DND-41 (cell line): Measurements from ENCODE around the gene MSTO1.

Experiments
- EZH2 ChIP-seq: IDR thresholded peaks from 3 replicates; pipeline ENCODE4 v1.6.1; 2012; ENCODE audit warnings: borderline replicate concordance, low read depth, mild to moderate bottlenecking, moderate library complexity, low read length, inconsistent platforms; ENCODE audit not compliant: severe bottlenecking
- TF ChIP-seq, protein P1 (sequence below): IDR thresholded peaks from 2 replicates; pipeline ENCODE4 v1.5.1; 2012; ENCODE audit warnings: borderline replicate concordance, low read length, moderate library complexity, mild to moderate bottlenecking; ENCODE audit not compliant: poor library complexity, severe bottlenecking; ENCODE audit errors: extremely low read depth

DNA sequence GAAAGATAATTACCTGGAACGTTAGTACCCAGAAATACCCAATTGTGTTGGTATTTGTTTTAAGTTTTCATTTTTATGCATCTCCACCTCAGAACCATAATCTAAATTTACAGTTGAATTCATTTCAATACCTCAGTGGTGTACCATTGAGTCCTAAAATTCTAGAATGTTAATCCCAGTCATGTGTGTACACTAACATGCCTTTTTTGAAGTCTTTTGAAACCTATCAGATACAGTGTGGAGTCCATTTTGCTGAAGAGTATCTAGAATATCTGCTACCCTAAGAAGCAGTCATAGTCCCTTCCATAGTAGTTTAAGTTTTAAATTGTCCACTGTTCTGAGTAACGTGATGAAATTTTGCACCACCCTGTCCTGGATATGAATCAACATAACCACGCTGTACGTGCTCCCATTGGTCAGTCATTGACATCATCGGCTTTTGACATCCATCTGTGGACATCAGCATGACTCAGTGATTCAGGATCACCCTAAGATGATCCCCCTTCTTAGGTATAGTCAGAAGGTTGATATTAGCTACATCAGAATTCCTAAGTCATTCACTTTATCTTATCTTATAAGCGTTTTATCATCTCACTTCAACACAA is 39.9 kb upstream of the MSTO1 start:
- TF ChIP-seq, protein P1, sequence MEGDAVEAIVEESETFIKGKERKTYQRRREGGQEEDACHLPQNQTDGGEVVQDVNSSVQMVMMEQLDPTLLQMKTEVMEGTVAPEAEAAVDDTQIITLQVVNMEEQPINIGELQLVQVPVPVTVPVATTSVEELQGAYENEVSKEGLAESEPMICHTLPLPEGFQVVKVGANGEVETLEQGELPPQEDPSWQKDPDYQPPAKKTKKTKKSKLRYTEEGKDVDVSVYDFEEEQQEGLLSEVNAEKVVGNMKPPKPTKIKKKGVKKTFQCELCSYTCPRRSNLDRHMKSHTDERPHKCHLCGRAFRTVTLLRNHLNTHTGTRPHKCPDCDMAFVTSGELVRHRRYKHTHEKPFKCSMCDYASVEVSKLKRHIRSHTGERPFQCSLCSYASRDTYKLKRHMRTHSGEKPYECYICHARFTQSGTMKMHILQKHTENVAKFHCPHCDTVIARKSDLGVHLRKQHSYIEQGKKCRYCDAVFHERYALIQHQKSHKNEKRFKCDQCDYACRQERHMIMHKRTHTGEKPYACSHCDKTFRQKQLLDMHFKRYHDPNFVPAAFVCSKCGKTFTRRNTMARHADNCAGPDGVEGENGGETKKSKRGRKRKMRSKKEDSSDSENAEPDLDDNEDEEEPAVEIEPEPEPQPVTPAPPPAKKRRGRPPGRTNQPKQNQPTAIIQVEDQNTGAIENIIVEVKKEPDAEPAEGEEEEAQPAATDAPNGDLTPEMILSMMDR = no peak
- no peak for TF ChIP-seq EZH2
